Gastroesophageal sphincter (tissue), 4 donors: ENCODE data around the gene MED9. TPM values are rescaled to one million over a fixed set of nuclear protein-coding genes. Genes with fewer than 3 reads are reported as not detected.
"Not testable (repeated sequence)": the region's sequence is repeated elsewhere in the genome, so short reads cannot be mapped to it uniquely, and the experiment has no call there.

Experiments
- ATAC-seq: fragments of 150-250 bp; one replicate; pipeline ENCODE4 v1.9.1; 2016; ENCODE audit warnings: mild to moderate bottlenecking, moderate library complexity
- H3K27ac ChIP-seq, 4 donors: fragments of 200-600 bp; sonication (generic) in 3 of 4; 1 replicate in 3 of 4; 2 replicates in 1 of 4; pipeline ENCODE4 v1.5.1; 2016 to 2019
- H3K27me3 ChIP-seq: fragments of 200-600 bp; sonication (generic); one replicate; pipeline ENCODE4 v1.5.1; 2019
- H3K36me3 ChIP-seq, 2 donors: fragments of 200-600 bp; sonication (generic); one replicate each; pipeline ENCODE4 v1.5.1; 2019; ENCODE audit warnings: control low read depth in 1 of 2
- H3K4me1 ChIP-seq, 3 donors: fragments of 200-600 bp; sonication (generic); 1 replicate in 2 of 3; 2 replicates in 1 of 3; pipeline ENCODE4 v1.5.1; 2016 to 2019; ENCODE audit warnings: control low read depth in 2 of 3
- H3K4me3 ChIP-seq, 2 donors: fragments of 200-600 bp; sonication (generic); one replicate each; pipeline ENCODE4 v1.5.1; 2019; ENCODE audit warnings: mild to moderate bottlenecking in 1 of 2, moderate library complexity in 1 of 2
- H3K9me3 ChIP-seq, 3 donors: fragments of 200-600 bp; sonication (generic); one replicate each; pipeline ENCODE4 v1.5.1; 2017 to 2019; ENCODE audit warnings: control low read depth in 2 of 3
- CTCF ChIP-seq, 4 experiments: fragments of 200-600 bp in 2 of 4; fragments of 450-650 bp in 2 of 4; sonication (generic) in 1 of 4; IDR thresholded peaks; one replicate each; pipeline ENCODE4 v1.5.1; 2017 to 2019; ENCODE audit warnings: antibody characterized with exemption in 4 of 4, mild to moderate bottlenecking in 2 of 4, moderate library complexity in 2 of 4
- EP300 ChIP-seq: sonication (generic); formaldehyde crosslinking; IDR thresholded peaks from one replicate; pipeline ENCODE4 v1.6.1; 2017; ENCODE audit warnings: antibody characterized with exemption, mild to moderate bottlenecking
- POLR2A ChIP-seq, 2 donors: fragments of 450-650 bp; IDR thresholded peaks; one replicate each; pipeline ENCODE4 v1.6.1; 2017; ENCODE audit warnings: antibody characterized with exemption in 2 of 2, mild to moderate bottlenecking in 2 of 2, moderate library complexity in 1 of 2
- POLR2AphosphoS5 ChIP-seq: sonication (generic); formaldehyde crosslinking; IDR thresholded peaks from one replicate; pipeline ENCODE4 v1.6.1; 2017; ENCODE audit warnings: antibody characterized with exemption
- WGBS, 2 donors: methylation state at CpG; one replicate each; pipeline ENCODE4 v1.1.5; 2018; ENCODE audit warnings: low coverage in 1 of 2; 5-methylcytosine and 5-hydroxymethylcytosine counted together
- total RNA-seq, 4 donors: library from RNA; depleted of rRNA; stranded (reverse); fragments of >200 nt; gene quantifications; one replicate each; pipeline ENCODE4 v1.1.0, GENCODE V29; 2016

Gene MED9
- total RNA-seq, 4 donors from 2014 or later: 9.1 to 19.5 (median 16.6) TPM

- Histone ChIP-seq H3K4me1 (peaks cover 5 to 59% (median 12%) of the 10 kb centered on the region in 3 donors), H3K27me3 (no peaks in the 10 kb centered on the region), H3K4me3 (no peak overlapping the region), H3K27ac (no peak overlapping the region), H3K36me3 (peaks cover 0 to 25% of the 10 kb centered on the region in 2 donors), H3K9me3 (no peaks in the 10 kb centered on the region)
- WGBS, 2 donors: 95 to 100% methylated on average over 3 of the region's 3 CpGs
- TF ChIP-seq EP300 (no peak), POLR2AphosphoS5 (no peak), CTCF (IDR thresholded peaks at IDR 0.05) (no peak)
- no peak for ATAC-seq
Observed at GRCh38 chr17:17479209-17479608, 2.4 kb downstream of the MED9 start.

DNA sequence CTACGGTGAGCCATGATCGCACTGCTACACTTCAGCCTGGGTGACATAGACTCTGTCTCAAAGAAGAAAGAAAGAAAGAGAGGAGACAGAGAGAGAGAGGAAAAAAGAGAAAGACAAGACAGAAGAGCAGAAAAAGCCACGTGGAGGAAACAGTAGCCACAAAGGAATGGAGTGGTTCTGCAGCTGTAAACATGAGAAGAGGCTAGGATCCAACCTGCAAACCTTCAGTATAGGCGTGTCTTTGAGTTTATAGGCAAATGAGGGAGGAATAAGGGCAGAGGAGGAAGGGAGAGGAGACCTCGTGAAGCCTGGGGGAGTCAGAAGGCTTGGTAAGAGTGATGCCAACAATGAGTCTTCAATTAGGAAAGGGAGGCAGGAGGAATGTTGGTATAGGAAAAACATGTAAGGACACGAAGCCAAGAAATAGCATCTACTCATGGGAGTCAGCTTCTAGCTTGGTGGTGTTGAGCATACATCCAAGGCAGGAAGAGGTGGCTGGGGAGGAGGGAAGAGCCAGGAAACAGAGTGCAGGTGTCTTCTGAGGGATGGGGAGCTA lies 3.9 kb downstream of the MED9 start:
- Histone ChIP-seq H3K27me3 (no peaks in the 10 kb centered on the region), H3K9me3 (no peaks in the 10 kb centered on the region), H3K27ac (no peak overlapping the region), H3K36me3 (peaks cover 0 to 38% of the 10 kb centered on the region in 2 donors), H3K4me3 (no peak overlapping the region), H3K4me1 (peaks cover 5 to 61% (median 12%) of the 10 kb centered on the region in 3 donors)
- TF ChIP-seq CTCF (IDR thresholded peaks at IDR 0.05) (no peak), POLR2AphosphoS5 (no peak), EP300 (no peak), POLR2A (IDR thresholded peaks at IDR 0.05) (no peak)
- WGBS, 2 donors: 78 to 86% methylated on average over 6 of the region's 6 CpGs
- no peak for ATAC-seq

GRCh38 chr17:17481860-17482259 lies 5.1 kb downstream of the MED9 start:
- Histone ChIP-seq H3K4me1 (peaks cover 5 to 55% (median 12%) of the 10 kb centered on the region in 3 donors), H3K27ac (no peak overlapping the region), H3K36me3 (peaks cover 0 to 50% of the 10 kb centered on the region in 2 donors), H3K27me3 (no peaks in the 10 kb centered on the region), H3K4me3 (no peak overlapping the region), H3K9me3 (no peaks in the 10 kb centered on the region)
- TF ChIP-seq EP300 (no peak), CTCF (IDR thresholded peaks at IDR 0.05) (no peak), POLR2A (IDR thresholded peaks at IDR 0.05) (no peak), POLR2AphosphoS5 (no peak)
- no peak for ATAC-seq
- 40 to 72% methylated on average over 5 of the region's 5 CpGs for WGBS, 2 donors

GRCh38 chr17:17484451-17484899 lies 7.7 kb downstream of the MED9 start:
- Histone ChIP-seq H3K27me3 (no peaks in the 10 kb centered on the region), H3K4me3 (no peak overlapping the region), H3K9me3 (no peaks in the 10 kb centered on the region), H3K27ac (no peak overlapping the region), H3K36me3 (peaks cover 0 to 73% of the 10 kb centered on the region in 2 donors), H3K4me1 (peaks cover 0 to 31% (median 0%) of the 10 kb centered on the region in 3 donors)
- WGBS, 2 donors: 61 to 85% methylated on average over 5 to 12 of the region's 12 CpGs
- no peak for ATAC-seq
- TF ChIP-seq CTCF (IDR thresholded peaks at IDR 0.05) (no peak), POLR2A (IDR thresholded peaks at IDR 0.05) (no peak), EP300 (no peak), POLR2AphosphoS5 (no peak)

GRCh38 chr17:17485420-17485819 lies 8.6 kb downstream of the MED9 start:
- Histone ChIP-seq H3K27ac (no peak overlapping the region), H3K4me3 (no peak overlapping the region), H3K36me3 (peaks cover 0 to 68% of the 10 kb centered on the region in 2 donors), H3K4me1 (peaks cover 0 to 22% (median 0%) of the 10 kb centered on the region in 3 donors), H3K9me3 (no peaks in the 10 kb centered on the region), H3K27me3 (no peaks in the 10 kb centered on the region)
- no peak for ATAC-seq
- WGBS, 2 donors: 85 to 92% methylated on average over 5 to 6 of the region's 6 CpGs
- TF ChIP-seq EP300 (no peak), POLR2A (IDR thresholded peaks at IDR 0.05) (no peak), POLR2AphosphoS5 (no peak), CTCF (IDR thresholded peaks at IDR 0.05) (no peak)

DNA sequence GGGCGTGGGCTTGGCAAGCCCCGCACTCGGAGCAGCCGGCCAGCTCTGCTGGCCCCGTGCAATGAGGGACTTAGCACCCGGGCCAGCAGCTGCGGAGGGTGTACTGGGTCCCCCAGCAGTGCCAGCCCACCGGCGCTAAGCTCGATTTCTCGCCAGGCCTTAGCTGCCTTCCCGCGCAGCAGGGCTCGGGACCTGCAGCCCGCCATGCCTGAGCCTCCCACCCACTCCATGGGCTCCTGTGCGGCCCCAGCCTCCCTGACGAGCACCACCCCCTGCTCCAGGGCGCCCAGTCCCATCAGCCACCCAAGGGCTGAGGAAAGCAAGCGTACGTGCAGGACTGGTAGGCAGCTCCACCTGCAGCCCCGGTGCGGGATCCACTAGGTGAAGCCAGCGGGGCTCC lies 9.6 kb downstream of the MED9 start:
- not testable (repeated sequence) for H3K4me3 ChIP-seq, H3K27ac ChIP-seq

More for the DNA sequence above, 9.6 kb downstream of the MED9 start:
- not testable (repeated sequence) for ATAC-seq, H3K27me3 ChIP-seq, H3K9me3 ChIP-seq
- Histone ChIP-seq H3K4me1 (peaks cover 0 to 12% (median 0%) of the 10 kb centered on the region in 3 donors), H3K36me3 (peaks cover 0 to 71% of the 10 kb centered on the region in 2 donors)
- WGBS, 2 donors: 100% methylated on average over 2 of the region's 23 CpGs; no CpG with 5 or more reads in 1 of the 2 donors
